GM12891 (cell line): ENCODE results near the gene IL1RL1.
A peak's percentile ranks its signal among the peaks of the same experiment; 100 is the strongest.

ENCODE experiments used
- DNase-seq: peaks from one replicate; pipeline ENCODE4 v3.0.0; 2011; ENCODE audit warnings: low spot score; ENCODE audit not compliant: insufficient read length
- FAIRE-seq: peaks from 2 replicates; lab custom pipeline; 2011; peaks lifted over from hg19 to GRCh38; lab: Jason Lieb, UNC
- PAX5 ChIP-seq: IDR thresholded peaks from 2 replicates; pipeline ENCODE4 v1.6.1; 2011; ENCODE audit warnings: low read length, moderate library complexity, mild to moderate bottlenecking; ENCODE audit not compliant: insufficient read depth, severe bottlenecking
- POLR2A ChIP-seq: IDR thresholded peaks from 2 replicates; pipeline ENCODE4 v1.6.1; 2011; ENCODE audit warnings: low read depth, low read length, control low read depth
- POLR2AphosphoS5 ChIP-seq: IDR thresholded peaks from 2 replicates; pipeline ENCODE4 v1.6.1; 2011; ENCODE audit warnings: low read depth, low read length, control low read depth
- POU2F2 ChIP-seq: IDR thresholded peaks from 2 replicates; pipeline ENCODE4 v1.6.1; 2011; ENCODE audit warnings: low read depth, mild to moderate bottlenecking, control low read depth, low read length, moderate library complexity
- SPI1 ChIP-seq: IDR thresholded peaks from 2 replicates; pipeline ENCODE4 v1.6.1; 2011; ENCODE audit warnings: low read depth, low read length, control low read depth
- TAF1 ChIP-seq: IDR thresholded peaks from 2 replicates; pipeline ENCODE4 v1.6.1; 2011; ENCODE audit warnings: low read depth, low read length, control low read depth

IL1RL1 gene

DNA sequence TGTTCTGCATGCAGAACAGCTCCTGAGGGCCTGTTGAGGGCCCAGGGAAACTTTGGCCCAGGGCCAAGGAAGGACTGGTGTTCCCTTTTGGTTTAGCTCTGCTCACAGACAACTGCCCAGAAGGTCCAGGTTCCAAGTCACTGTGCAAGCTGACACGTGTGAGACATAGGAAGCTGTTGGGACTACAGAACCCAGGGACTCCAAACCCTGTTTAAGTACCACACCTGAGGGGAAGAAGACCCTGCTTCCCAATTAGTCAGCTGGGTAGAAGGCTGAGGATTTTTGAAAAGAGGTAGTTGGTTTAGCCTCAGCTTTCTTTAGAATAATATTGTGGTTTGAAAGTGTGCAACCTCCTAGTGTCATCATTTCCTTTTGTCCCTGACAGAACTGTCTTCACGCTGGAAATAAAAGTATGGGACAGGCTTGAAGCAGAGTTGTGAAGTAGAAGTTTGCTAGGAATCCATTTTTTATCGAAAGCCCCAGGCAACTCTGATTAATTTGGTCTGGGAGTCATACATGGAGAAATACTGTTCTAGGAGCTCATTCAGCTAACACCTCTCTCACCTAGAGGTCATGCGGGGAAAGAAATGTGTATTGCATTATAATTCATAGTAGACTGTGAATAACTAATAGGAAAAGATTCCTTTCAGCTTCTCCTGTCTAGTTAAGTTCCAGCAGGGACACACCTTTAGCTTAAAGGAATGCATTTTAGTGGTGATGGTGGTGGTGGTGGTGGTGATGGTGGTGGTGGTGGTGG, 19.9 kb upstream of the IL1RL1 start:
- no peak for DNase-seq
- FAIRE-seq, result no peak

DNA sequence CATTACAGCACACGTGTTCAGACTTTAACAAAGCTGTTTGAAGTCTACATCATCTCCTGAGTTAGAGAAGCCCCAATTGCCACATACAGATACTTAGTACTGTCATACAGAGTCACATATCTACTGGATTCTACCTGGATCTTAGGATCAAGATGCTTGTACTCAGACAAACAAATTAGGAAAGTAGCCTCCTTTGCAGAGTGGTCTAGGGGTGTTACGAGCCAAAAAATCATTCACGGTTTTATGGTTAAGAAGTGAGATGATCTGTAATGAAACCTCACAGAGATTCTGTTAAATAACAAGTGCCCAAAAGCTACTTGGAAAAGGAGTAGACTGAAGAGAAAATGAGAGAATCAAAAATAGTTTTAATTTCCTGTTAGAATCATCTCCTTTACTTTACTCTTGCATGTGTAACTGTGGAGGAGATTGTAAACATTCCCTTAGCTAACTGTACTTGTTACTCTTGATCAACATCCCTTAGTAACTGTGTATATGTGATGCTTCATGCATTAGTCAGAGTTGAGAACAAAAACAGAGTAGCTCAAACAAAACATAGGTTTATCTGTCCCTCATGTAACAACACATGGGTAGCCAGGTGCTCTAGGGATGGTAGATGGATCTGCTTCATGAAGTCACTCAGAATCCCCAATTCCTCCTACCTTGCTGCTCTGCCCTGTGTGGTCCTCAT, 16.4 kb upstream of the IL1RL1 start:
- DNase-seq (no peak), FAIRE-seq (no peak)
- no peak for TF ChIP-seq POLR2AphosphoS5
- no peak for TF ChIP-seq PAX5
- TF ChIP-seq POLR2A, result no peak
- TF ChIP-seq SPI1, result no peak

More for the DNA sequence above, 19.9 kb upstream of the IL1RL1 start:
- TF ChIP-seq POLR2AphosphoS5 (no peak), PAX5 (no peak), POLR2A (no peak), SPI1 (no peak)

DNA sequence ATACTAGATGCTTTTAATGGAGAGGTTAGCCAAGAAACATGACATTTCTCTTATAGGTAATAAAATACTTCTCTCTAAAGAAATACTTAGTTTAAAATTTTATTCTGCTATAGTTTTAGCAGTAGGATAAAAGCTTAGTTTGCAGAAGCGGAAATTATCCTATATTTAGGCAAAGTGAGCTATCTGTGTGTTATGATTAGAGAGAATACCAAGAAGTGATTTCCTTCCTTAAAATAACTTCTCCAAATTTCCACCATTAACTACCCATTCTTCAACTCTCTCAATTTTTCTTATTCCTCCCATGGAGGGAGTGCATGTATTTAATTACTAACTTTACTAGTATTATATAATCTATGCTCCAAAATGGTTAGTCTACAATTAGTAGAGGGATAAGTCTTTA, 15.8 kb upstream of the IL1RL1 start:
- FAIRE-seq (no peak), DNase-seq (no peak)
- TF ChIP-seq SPI1 (no peak), POU2F2 (no peak), POLR2AphosphoS5 (no peak), POLR2A (no peak)

GRCh38 chr2:102296449-102296848, 14.9 kb upstream of the IL1RL1 start:
- FAIRE-seq (no peak), DNase-seq (no peak)
- TF ChIP-seq PAX5 (no peak), POLR2A (no peak), TAF1 (no peak), POLR2AphosphoS5 (no peak), POU2F2 (no peak), SPI1 (no peak)

DNA sequence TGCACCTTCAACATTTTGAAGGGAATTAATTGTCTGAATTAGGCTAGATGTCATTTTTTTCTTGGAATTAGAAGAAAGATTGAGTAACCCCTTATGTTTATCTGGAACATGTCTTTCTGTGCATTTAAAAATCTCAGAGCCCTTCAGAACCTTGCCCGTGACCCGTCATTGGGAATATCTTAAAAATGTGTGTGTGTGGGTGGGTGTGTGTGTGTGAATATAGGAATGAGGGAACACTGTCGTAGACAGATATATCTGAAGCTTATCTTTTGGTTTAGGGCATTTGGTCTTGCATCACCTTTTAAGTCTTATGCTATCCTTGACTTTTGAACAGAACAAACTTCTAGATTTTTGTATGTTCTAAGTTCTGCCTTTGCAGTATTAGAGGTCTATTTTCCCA, 13.5 kb upstream of the IL1RL1 start:
- no peak for DNase-seq
- FAIRE-seq, result no peak
- TF ChIP-seq POLR2A (no peak), SPI1 (no peak), POLR2AphosphoS5 (no peak), TAF1 (no peak), PAX5 (no peak), POU2F2 (no peak)

GRCh38 chr2:102301867-102302362, 9.4 kb upstream of the IL1RL1 start:
- FAIRE-seq (no peak), DNase-seq (no peak)
- no peak for TF ChIP-seq POLR2AphosphoS5
- TF ChIP-seq SPI1, result peak; percentile 85
- TF ChIP-seq TAF1, result no peak

- FAIRE-seq (no peak), DNase-seq (no peak)
- TF ChIP-seq PAX5 (no peak), SPI1 (no peak), POLR2AphosphoS5 (no peak), POLR2A (no peak), POU2F2 (no peak), TAF1 (no peak)
Measured at GRCh38 chr2:102302458-102302857, 8.9 kb upstream of the IL1RL1 start.

GRCh38 chr2:102303589-102303988, 7.8 kb upstream of the IL1RL1 start:
- DNase-seq (no peak), FAIRE-seq (no peak)
- TF ChIP-seq PAX5, result no peak
- TF ChIP-seq POLR2AphosphoS5, result no peak
- no peak for TF ChIP-seq POLR2A
- TF ChIP-seq POU2F2, result no peak
- TF ChIP-seq TAF1, result no peak

DNA sequence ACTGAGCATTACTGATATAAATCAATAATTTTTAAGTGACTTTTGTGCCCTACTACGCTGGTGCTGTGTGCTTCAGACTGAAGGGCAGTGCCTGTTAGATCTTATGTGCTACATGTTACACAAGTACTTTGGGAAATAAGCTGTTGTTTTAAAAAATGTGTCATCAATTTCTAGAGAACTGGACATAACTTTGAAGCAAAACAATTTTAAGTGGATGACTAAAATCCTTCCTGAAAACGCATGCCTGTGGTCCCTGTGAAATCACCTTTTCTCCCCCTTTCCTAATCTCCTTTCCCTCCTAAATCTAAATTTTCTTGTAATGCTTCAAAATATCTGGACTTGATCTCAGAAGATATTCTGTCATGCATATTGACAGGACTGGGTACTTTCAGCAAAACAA, 7.1 kb upstream of the IL1RL1 start:
- no peak for DNase-seq
- FAIRE-seq, result no peak

More for the DNA sequence above, 7.1 kb upstream of the IL1RL1 start:
- TF ChIP-seq PAX5 (no peak), POLR2AphosphoS5 (no peak), POLR2A (no peak), TAF1 (no peak), POU2F2 (no peak), SPI1 (no peak)
